ENCODE measurements around the gene CTNNBIP1.

DNA sequence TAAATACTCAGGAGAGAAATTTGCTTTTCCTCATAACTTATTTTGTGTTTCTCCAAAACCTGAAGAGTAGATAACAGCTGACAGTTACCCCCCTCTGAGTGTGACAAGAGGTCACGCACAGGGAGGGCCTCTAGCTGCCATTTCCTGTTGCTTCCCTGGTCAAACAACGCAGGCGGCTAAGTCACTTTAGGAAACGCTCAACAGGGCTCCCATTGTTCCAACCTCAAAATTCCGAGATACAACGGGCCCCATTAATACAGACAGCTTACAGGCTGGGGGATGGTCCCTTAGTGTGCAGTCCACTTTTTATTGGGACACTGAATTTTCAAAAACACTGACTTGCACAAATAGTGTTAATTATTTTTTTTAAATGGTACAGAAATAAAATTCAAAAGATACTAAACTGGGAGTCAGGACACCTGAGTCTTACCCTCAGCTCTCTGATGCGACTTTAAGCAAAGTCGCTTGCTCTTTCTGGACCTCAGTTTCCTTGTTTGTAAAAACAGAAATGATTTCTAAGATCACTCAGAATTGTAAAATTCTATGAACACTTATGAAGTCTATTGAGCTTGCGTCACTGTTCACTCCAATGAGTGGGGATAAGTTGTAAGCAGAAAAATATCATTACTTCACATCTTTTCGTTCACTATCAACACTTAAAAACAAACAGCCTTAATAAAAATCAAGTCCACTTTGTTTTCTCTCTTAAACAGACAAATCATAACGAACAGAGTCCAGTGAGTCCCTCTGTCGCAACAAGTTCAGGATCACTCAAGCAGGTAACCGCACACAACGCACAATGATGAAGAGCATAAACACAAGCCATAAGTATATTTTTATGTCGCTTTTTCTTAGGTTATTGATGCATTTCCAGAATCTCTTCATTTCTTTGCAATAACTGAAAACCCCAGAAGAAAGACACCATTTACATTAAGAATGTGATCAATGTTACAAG lies 19.6 kb upstream of the CTNNBIP1 start:
- TF ChIP-seq EZH2 (IDR thresholded peaks at IDR 0.05; ENCODE audit: low read depth) = no peak
- TF ChIP-seq, protein P1, sequence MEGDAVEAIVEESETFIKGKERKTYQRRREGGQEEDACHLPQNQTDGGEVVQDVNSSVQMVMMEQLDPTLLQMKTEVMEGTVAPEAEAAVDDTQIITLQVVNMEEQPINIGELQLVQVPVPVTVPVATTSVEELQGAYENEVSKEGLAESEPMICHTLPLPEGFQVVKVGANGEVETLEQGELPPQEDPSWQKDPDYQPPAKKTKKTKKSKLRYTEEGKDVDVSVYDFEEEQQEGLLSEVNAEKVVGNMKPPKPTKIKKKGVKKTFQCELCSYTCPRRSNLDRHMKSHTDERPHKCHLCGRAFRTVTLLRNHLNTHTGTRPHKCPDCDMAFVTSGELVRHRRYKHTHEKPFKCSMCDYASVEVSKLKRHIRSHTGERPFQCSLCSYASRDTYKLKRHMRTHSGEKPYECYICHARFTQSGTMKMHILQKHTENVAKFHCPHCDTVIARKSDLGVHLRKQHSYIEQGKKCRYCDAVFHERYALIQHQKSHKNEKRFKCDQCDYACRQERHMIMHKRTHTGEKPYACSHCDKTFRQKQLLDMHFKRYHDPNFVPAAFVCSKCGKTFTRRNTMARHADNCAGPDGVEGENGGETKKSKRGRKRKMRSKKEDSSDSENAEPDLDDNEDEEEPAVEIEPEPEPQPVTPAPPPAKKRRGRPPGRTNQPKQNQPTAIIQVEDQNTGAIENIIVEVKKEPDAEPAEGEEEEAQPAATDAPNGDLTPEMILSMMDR (conservative IDR thresholded peaks at IDR 0.05) = no peak

Data from PC-9 (cell line).